GM12878 (cell line): ENCODE results near the gene CLDN7. TPM values are rescaled to one million over a fixed set of nuclear protein-coding genes. Genes with fewer than 3 reads are reported as not detected.
A peak's percentile ranks its signal among the peaks of the same experiment; 100 is the strongest.

ENCODE experiments used
- BCL3 ChIP-seq: IDR thresholded peaks from 2 replicates; pipeline ENCODE4 v1.6.1; 2011; ENCODE audit warnings: borderline replicate concordance, low read depth, mild to moderate bottlenecking, moderate library complexity, low read length; ENCODE audit not compliant: insufficient read depth, poor library complexity, severe bottlenecking
- BHLHE40 ChIP-seq, 2 experiments: fragments of 450-650 bp in 1 of 2; IDR thresholded peaks; 2 replicates each; pipeline ENCODE4 v1.6.1; 2011 to 2017; ENCODE audit warnings: low read depth in 2 of 2, borderline replicate concordance in 1 of 2, improper control_type of control experiment in 1 of 2, low read length in 1 of 2, mild to moderate bottlenecking in 1 of 2
- CBX5 ChIP-seq: sonication (generic); IDR thresholded peaks from 2 replicates; pipeline ENCODE4 v1.6.1; 2016; ENCODE audit warnings: low read depth, moderate library complexity, mild to moderate bottlenecking, inconsistent platforms
- DPF2 ChIP-seq: fragments of 450-650 bp; IDR thresholded peaks from 2 replicates; pipeline ENCODE4 v1.6.1; 2017; ENCODE audit warnings: mild to moderate bottlenecking
- EED ChIP-seq: sonication (generic); IDR thresholded peaks from 2 replicates; pipeline ENCODE4 v1.6.1; 2016; ENCODE audit warnings: antibody characterized with exemption, low read depth
- FOXK2 ChIP-seq: fragments of 450-650 bp; IDR thresholded peaks from 2 replicates; pipeline ENCODE4 v1.6.1; 2017; ENCODE audit warnings: mild to moderate bottlenecking, moderate library complexity
- IKZF1 ChIP-seq: fragments of 450-650 bp; conservative IDR thresholded peaks from 2 replicates; pipeline ENCODE4 v1.6.1; 2017; ENCODE audit warnings: antibody characterized with exemption, mild to moderate bottlenecking
- IRF3 ChIP-seq: fragments of 450-650 bp; IDR thresholded peaks from 2 replicates; pipeline ENCODE4 v1.6.1; 2014; ENCODE audit warnings: mild to moderate bottlenecking
- JUND ChIP-seq: IDR thresholded peaks from 2 replicates; pipeline ENCODE4 v1.6.1; 2012; ENCODE audit warnings: low read depth, mild to moderate bottlenecking, low read length, improper control_type of control experiment, moderate library complexity
- MEF2A ChIP-seq: IDR thresholded peaks from 2 replicates; pipeline ENCODE4 v1.6.1; 2011; ENCODE audit warnings: low read depth, mild to moderate bottlenecking, low read length, moderate library complexity; ENCODE audit not compliant: insufficient read depth
- RAD21 ChIP-seq: IDR thresholded peaks from 2 replicates; pipeline ENCODE4 v1.6.1; 2011; ENCODE audit warnings: mild to moderate bottlenecking, low read depth, low read length, moderate library complexity; ENCODE audit not compliant: insufficient read depth
- RBBP5 ChIP-seq: fragments of 200-600 bp; sonication (generic); conservative IDR thresholded peaks from 2 replicates; pipeline ENCODE4 v1.6.1; 2016
- RCOR1 ChIP-seq: conservative IDR thresholded peaks from 2 replicates; pipeline ENCODE4 v1.6.1; 2012; ENCODE audit warnings: low read depth, low read length, improper control_type of control experiment
- SMC3 ChIP-seq: IDR thresholded peaks from 2 replicates; pipeline ENCODE4 v1.6.1; 2011; ENCODE audit warnings: low read length, improper control_type of control experiment, borderline replicate concordance
- WRNIP1 ChIP-seq: IDR thresholded peaks from 2 replicates; pipeline ENCODE4 v1.6.1; 2011; ENCODE audit warnings: low read depth, low read length, improper control_type of control experiment, borderline replicate concordance
- polyA plus RNA-seq, 11 experiments: library from polyadenylated mRNA; depleted of rRNA in 4 of 11; unstranded in 6 of 11; stranded (reverse) in 5 of 11; fragments of >200 nt; fragmentation: Nextera tagmentation in 4 of 11; fragmentation: Illumina TruSeq in 1 of 11; extraction: Ambion mirVana in 4 of 11; extraction: Trizol in 1 of 11; gene quantifications; 1 replicate in 1 of 11; 2 replicates in 10 of 11; pipeline versions ENCODE4 v1.2.1 to v1.2.3, GENCODE V29; 2011 to 2016; ENCODE audit warnings: inconsistent platforms in 2 of 11, missing spikeins in 2 of 11, low read depth in 1 of 11
- total RNA-seq, 4 experiments: library from RNA; depleted of rRNA in 3 of 4; stranded (reverse); fragments of >200 nt in 3 of 4; fragmentation: Illumina TruSeq in 1 of 4; extraction: Trizol in 1 of 4; gene quantifications; 2 replicates each; pipeline versions ENCODE4 v1.2.1 to v1.2.3, GENCODE V29; 2013 to 2021
- TF ChIP-seq, protein P1 (sequence below): fragments of 450-650 bp; conservative IDR thresholded peaks from 2 replicates; pipeline ENCODE4 v1.6.1; 2017; ENCODE audit warnings: mild to moderate bottlenecking, moderate library complexity
- TF ChIP-seq, protein P2 (sequence below): IDR thresholded peaks from 2 replicates; pipeline ENCODE4 v1.6.1; 2012; ENCODE audit warnings: low read depth, low read length, improper control_type of control experiment
- TF ChIP-seq, protein P3 (sequence below), 3 experiments: IDR thresholded peaks in 2 of 3; conservative IDR thresholded peaks in 1 of 3; 2 replicates each; pipeline ENCODE4 v1.5.1; 2011; ENCODE audit warnings: low read depth in 3 of 3, low read length in 3 of 3, mild to moderate bottlenecking in 3 of 3, control low read depth in 2 of 3, moderate library complexity in 2 of 3, inconsistent platforms in 1 of 3, mixed read lengths in 1 of 3; ENCODE audit not compliant: control insufficient read depth in 2 of 3, insufficient read depth in 1 of 3; ENCODE audit errors: extremely low read depth in 1 of 3
- TF ChIP-seq, protein P4 (sequence below): fragments of 450-650 bp; IDR thresholded peaks from 2 replicates; pipeline ENCODE4 v1.6.1; 2017; ENCODE audit warnings: antibody characterized with exemption, mild to moderate bottlenecking, moderate library complexity

Gene CLDN7
- total and polyA plus RNA-seq, 10 of the 15 experiments (the other 5 are each of a cell fraction or from before 2014, with no cell fraction given) = 0.19 to 1.3 (median 0.36) TPM; not detected in 5

DNA sequence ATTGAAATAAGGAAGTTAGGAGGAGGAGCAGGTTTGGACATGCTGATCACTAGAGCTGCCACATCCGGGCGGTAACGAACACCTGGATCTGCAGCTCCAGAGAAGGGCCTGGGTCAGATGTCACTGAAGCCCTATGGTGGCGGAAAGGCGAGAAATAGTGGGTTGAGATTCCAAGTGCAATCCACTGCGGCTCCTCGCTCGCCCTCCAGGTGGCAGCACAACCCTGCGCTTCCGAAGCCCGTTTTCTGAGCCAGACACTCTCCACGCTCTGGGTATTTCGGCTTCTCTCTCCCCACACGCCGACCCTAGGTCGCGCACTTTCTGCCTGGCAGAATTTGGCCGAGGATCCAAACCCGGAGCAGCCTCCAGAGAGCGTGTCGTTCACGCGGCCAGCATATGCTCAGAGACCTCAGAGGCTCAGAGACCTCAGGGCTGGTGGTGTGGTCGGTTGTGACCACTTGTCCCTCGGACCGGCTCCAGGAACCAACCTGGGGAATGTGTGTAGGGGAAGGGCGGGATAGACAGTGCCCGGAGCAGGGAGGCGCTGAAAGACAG lies 18.3 kb upstream of the CLDN7 start (continued):
- no peak for TF ChIP-seq MEF2A
- TF ChIP-seq, protein P1, sequence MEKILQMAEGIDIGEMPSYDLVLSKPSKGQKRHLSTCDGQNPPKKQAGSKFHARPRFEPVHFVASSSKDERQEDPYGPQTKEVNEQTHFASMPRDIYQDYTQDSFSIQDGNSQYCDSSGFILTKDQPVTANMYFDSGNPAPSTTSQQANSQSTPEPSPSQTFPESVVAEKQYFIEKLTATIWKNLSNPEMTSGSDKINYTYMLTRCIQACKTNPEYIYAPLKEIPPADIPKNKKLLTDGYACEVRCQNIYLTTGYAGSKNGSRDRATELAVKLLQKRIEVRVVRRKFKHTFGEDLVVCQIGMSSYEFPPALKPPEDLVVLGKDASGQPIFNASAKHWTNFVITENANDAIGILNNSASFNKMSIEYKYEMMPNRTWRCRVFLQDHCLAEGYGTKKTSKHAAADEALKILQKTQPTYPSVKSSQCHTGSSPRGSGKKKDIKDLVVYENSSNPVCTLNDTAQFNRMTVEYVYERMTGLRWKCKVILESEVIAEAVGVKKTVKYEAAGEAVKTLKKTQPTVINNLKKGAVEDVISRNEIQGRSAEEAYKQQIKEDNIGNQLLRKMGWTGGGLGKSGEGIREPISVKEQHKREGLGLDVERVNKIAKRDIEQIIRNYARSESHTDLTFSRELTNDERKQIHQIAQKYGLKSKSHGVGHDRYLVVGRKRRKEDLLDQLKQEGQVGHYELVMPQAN = no peak
- peak in 1 of 2 experiments; percentile 33; a peak in 2 of 4 replicates for TF ChIP-seq BHLHE40 (IDR thresholded peaks at IDR 0.05; ENCODE audit: borderline replicate concordance in 1 of 2, low read depth in 2 of 2, low read length in 1 of 2)
- no peak for TF ChIP-seq FOXK2
- TF ChIP-seq IKZF1 = peak; percentile 54
- peak; percentile 94 for TF ChIP-seq SMC3
- TF ChIP-seq DPF2 = 0 out of 2 replicates have a peak, but pooled peaks have one; percentile 44
- TF ChIP-seq IRF3 = peak; percentile 43; the same call in 1 of the 2 replicates
- TF ChIP-seq CBX5 = no peak
- TF ChIP-seq WRNIP1 = 0 out of 2 replicates have a peak, but pooled peaks have one; percentile 75
- no peak for TF ChIP-seq RBBP5
- no peak for TF ChIP-seq RCOR1
- TF ChIP-seq, protein P2, sequence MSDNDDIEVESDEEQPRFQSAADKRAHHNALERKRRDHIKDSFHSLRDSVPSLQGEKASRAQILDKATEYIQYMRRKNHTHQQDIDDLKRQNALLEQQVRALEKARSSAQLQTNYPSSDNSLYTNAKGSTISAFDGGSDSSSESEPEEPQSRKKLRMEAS = 0 out of 2 replicates have a peak, but pooled peaks have one; percentile 53
- TF ChIP-seq EED = no peak
- no peak for TF ChIP-seq BCL3
- TF ChIP-seq, protein P3, sequence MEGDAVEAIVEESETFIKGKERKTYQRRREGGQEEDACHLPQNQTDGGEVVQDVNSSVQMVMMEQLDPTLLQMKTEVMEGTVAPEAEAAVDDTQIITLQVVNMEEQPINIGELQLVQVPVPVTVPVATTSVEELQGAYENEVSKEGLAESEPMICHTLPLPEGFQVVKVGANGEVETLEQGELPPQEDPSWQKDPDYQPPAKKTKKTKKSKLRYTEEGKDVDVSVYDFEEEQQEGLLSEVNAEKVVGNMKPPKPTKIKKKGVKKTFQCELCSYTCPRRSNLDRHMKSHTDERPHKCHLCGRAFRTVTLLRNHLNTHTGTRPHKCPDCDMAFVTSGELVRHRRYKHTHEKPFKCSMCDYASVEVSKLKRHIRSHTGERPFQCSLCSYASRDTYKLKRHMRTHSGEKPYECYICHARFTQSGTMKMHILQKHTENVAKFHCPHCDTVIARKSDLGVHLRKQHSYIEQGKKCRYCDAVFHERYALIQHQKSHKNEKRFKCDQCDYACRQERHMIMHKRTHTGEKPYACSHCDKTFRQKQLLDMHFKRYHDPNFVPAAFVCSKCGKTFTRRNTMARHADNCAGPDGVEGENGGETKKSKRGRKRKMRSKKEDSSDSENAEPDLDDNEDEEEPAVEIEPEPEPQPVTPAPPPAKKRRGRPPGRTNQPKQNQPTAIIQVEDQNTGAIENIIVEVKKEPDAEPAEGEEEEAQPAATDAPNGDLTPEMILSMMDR (IDR thresholded peaks at IDR 0.05 in 2 of 3, conservative IDR thresholded peaks at IDR 0.05 in 1 of 3; ENCODE audit: control insufficient read depth in 2 of 3, extremely low read depth in 1 of 3, insufficient read depth in 1 of 3, low read depth in 3 of 3, low read length in 3 of 3) = peak; percentile 96 to 98 (median 98); a peak in 5 of 6 replicates
- TF ChIP-seq, protein P4, sequence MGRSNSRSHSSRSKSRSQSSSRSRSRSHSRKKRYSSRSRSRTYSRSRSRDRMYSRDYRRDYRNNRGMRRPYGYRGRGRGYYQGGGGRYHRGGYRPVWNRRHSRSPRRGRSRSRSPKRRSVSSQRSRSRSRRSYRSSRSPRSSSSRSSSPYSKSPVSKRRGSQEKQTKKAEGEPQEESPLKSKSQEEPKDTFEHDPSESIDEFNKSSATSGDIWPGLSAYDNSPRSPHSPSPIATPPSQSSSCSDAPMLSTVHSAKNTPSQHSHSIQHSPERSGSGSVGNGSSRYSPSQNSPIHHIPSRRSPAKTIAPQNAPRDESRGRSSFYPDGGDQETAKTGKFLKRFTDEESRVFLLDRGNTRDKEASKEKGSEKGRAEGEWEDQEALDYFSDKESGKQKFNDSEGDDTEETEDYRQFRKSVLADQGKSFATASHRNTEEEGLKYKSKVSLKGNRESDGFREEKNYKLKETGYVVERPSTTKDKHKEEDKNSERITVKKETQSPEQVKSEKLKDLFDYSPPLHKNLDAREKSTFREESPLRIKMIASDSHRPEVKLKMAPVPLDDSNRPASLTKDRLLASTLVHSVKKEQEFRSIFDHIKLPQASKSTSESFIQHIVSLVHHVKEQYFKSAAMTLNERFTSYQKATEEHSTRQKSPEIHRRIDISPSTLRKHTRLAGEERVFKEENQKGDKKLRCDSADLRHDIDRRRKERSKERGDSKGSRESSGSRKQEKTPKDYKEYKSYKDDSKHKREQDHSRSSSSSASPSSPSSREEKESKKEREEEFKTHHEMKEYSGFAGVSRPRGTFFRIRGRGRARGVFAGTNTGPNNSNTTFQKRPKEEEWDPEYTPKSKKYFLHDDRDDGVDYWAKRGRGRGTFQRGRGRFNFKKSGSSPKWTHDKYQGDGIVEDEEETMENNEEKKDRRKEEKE = no peak
- TF ChIP-seq JUND = no peak
- peak; percentile 90 for TF ChIP-seq RAD21
